HUES64 (cell line): ENCODE measurements around the gene ISL2.

Experiments used
- H3K27ac ChIP-seq: 2 replicates; pipeline ENCODE4 v1.7.0; 2013; ENCODE audit warnings: low read depth, low read length, inconsistent platforms
- H3K27me3 ChIP-seq: 2 replicates; pipeline ENCODE4 v1.6.1; 2013; ENCODE audit warnings: mild to moderate bottlenecking, low read length; ENCODE audit not compliant: insufficient read depth
- H3K36me3 ChIP-seq: 2 replicates; pipeline ENCODE4 v1.6.1; 2013; ENCODE audit warnings: mild to moderate bottlenecking, low read length; ENCODE audit not compliant: insufficient read depth
- H3K4me1 ChIP-seq: 2 replicates; pipeline ENCODE4 v1.6.1; 2013; ENCODE audit warnings: mild to moderate bottlenecking, low read length, moderate library complexity; ENCODE audit not compliant: insufficient read depth
- H3K4me3 ChIP-seq: 2 replicates; pipeline ENCODE4 v1.5.1; 2013; ENCODE audit warnings: mild to moderate bottlenecking, low read length, moderate library complexity
- H3K9ac ChIP-seq: 2 replicates; pipeline ENCODE4 v1.6.1; 2013; ENCODE audit warnings: mild to moderate bottlenecking, low read depth, low read length
- H3K9me3 ChIP-seq: 2 replicates; pipeline ENCODE4 v1.6.1; 2013; ENCODE audit warnings: low read depth, low read length; ENCODE audit not compliant: insufficient read depth
- WGBS: fragments of 150-250, 120-280 bp; methylation state at CpG from one replicate; pipeline ENCODE4 v1.1.7; 2013; ENCODE audit warnings: missing lambda C conversion rate; 5-methylcytosine and 5-hydroxymethylcytosine counted together

ISL2 gene

GRCh38 chr15:76382987-76383728 is 46.6 kb downstream of the ISL2 start:
- Histone ChIP-seq H3K4me1 (no peaks in the 10 kb centered on the region), H3K27ac (no peak overlapping the region), H3K4me3 (no peak overlapping the region), H3K9me3 (no peaks in the 10 kb centered on the region), H3K27me3 (no peaks in the 10 kb centered on the region), H3K9ac (no peak overlapping the region), H3K36me3 (no peaks in the 10 kb centered on the region)
- WGBS = 86% methylated on average over 1 of the region's 2 CpGs

DNA sequence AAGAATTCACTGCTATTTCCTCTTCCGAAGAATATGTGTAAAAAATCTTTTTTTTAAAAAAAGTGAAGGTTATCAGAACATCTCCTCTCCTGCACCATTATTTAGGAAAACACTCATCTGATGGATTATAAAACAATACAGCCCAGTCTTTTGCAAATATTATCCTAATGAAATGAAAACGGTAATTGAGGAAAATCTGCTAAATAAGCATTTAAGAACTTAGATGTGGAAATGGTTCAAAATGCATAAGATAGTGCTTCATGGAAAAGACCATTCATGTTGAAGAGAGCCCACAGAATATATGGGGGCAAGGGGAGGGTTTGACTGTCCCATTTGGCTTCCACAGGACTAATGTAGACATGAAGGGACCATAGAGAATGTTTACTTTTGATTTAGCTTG is 47.8 kb downstream of the ISL2 start:
- H3K36me3 ChIP-seq = no peaks in the 10 kb centered on the region
- WGBS = 100% methylated on average over 1 of the region's 2 CpGs
- no peak overlapping the region for H3K4me3 ChIP-seq
- H3K9ac ChIP-seq = no peak overlapping the region
- no peak overlapping the region for H3K27ac ChIP-seq
- no peaks in the 10 kb centered on the region for H3K27me3 ChIP-seq
- no peaks in the 10 kb centered on the region for H3K9me3 ChIP-seq
- no peaks in the 10 kb centered on the region for H3K4me1 ChIP-seq

GRCh38 chr15:76386178-76386577 is 49.6 kb downstream of the ISL2 start:
- Histone ChIP-seq H3K9ac (no peak overlapping the region), H3K27me3 (no peaks in the 10 kb centered on the region), H3K36me3 (no peaks in the 10 kb centered on the region), H3K9me3 (no peaks in the 10 kb centered on the region), H3K27ac (no peak overlapping the region), H3K4me1 (no peaks in the 10 kb centered on the region), H3K4me3 (no peak overlapping the region)
- WGBS = 93% methylated on average over 2 of the region's 2 CpGs

- Histone ChIP-seq H3K4me1 (no peaks in the 10 kb centered on the region), H3K36me3 (no peaks in the 10 kb centered on the region)
- 92% methylated on average over 2 of the region's 2 CpGs for WGBS
Measured at GRCh38 chr15:76386926-76387325, 50.4 kb downstream of the ISL2 start.

GRCh38 chr15:76390571-76390970 is 54.0 kb downstream of the ISL2 start:
- H3K27me3 ChIP-seq = no peaks in the 10 kb centered on the region
- H3K9ac ChIP-seq = no peak overlapping the region
- no peak overlapping the region for H3K4me3 ChIP-seq
- no peaks in the 10 kb centered on the region for H3K9me3 ChIP-seq
- H3K36me3 ChIP-seq = no peaks in the 10 kb centered on the region
- H3K4me1 ChIP-seq = no peaks in the 10 kb centered on the region
- H3K27ac ChIP-seq = no peak overlapping the region

More at GRCh38 chr15:76386926-76387325, 50.4 kb downstream of the ISL2 start:
- Histone ChIP-seq H3K9me3 (no peaks in the 10 kb centered on the region), H3K27me3 (no peaks in the 10 kb centered on the region), H3K9ac (no peak overlapping the region), H3K27ac (no peak overlapping the region), H3K4me3 (no peak overlapping the region)

DNA sequence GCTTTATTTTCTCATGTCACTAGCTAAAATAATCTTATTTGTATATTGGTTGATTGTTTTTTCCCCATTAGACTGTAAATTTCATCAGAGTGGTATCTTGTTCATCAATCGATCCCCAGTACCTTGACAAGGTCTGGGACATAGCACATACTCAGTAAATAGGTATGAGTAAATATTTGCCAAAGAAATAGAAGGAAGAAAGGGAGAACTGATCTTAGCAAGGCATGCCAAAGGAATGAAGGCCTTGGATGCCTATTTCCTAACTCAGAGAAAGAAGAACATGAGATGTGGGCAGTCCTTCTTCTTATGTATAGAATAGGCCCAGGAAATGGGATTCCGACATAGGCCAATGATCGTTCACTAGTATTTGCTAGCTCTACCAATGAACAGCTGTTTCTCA is 54.7 kb downstream of the ISL2 start:
- Histone ChIP-seq H3K27ac (no peak overlapping the region), H3K4me1 (no peaks in the 10 kb centered on the region), H3K9me3 (no peaks in the 10 kb centered on the region), H3K4me3 (no peak overlapping the region), H3K36me3 (no peaks in the 10 kb centered on the region), H3K9ac (no peak overlapping the region), H3K27me3 (no peaks in the 10 kb centered on the region)
- 98% methylated on average over 3 of the region's 3 CpGs for WGBS

DNA sequence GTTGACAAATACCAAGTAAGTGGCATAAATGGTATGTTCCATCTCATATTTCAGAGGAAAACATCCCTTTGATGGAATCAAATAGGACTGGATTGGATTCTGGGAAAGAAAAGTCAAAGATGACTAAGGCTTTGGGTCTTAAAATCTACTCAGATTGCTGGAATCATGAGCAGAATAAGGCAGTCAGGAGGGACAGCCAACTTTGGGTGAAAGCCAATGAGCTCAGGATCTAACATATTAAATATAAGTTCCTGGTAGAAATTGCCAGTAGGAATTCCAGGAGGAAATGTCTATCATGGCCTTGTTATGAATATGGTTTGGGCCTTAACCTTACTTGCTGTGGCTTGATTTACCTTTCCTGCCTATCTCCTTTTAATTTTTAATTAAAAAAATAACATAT is 55.3 kb downstream of the ISL2 start:
- Histone ChIP-seq H3K9ac (no peak overlapping the region), H3K36me3 (no peaks in the 10 kb centered on the region), H3K4me1 (no peaks in the 10 kb centered on the region), H3K27ac (no peak overlapping the region), H3K9me3 (no peaks in the 10 kb centered on the region), H3K27me3 (no peaks in the 10 kb centered on the region), H3K4me3 (no peak overlapping the region)
